ENCODE data around the gene TNFSF15. TPM values are rescaled to one million over a fixed set of nuclear protein-coding genes. Genes with fewer than 3 reads are reported as not detected.

TNFSF15 gene
- total RNA-seq, 4 donors from 2014 or later, result 0.15 to 3.3 TPM; not detected in 2

- Histone ChIP-seq H3K4me1 (no peaks in the 10 kb centered on the region), H3K4me3 (no peak overlapping the region), H3K27me3 (no peaks in the 10 kb centered on the region), H3K9me3 (no peaks in the 10 kb centered on the region), H3K36me3 (no peaks in the 10 kb centered on the region), H3K27ac (no peak overlapping the region)
- intact Hi-C loops (cut with DNase I; ENCODE audit: low total_unique reads), result no loop called here
- DNase-seq, result no peak
- TF ChIP-seq, protein P1, sequence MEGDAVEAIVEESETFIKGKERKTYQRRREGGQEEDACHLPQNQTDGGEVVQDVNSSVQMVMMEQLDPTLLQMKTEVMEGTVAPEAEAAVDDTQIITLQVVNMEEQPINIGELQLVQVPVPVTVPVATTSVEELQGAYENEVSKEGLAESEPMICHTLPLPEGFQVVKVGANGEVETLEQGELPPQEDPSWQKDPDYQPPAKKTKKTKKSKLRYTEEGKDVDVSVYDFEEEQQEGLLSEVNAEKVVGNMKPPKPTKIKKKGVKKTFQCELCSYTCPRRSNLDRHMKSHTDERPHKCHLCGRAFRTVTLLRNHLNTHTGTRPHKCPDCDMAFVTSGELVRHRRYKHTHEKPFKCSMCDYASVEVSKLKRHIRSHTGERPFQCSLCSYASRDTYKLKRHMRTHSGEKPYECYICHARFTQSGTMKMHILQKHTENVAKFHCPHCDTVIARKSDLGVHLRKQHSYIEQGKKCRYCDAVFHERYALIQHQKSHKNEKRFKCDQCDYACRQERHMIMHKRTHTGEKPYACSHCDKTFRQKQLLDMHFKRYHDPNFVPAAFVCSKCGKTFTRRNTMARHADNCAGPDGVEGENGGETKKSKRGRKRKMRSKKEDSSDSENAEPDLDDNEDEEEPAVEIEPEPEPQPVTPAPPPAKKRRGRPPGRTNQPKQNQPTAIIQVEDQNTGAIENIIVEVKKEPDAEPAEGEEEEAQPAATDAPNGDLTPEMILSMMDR (IDR thresholded peaks at IDR 0.05), result no peak
- no peak for TF ChIP-seq POLR2A (IDR thresholded peaks at IDR 0.05)
These were observed 18.3 kb upstream of the TNFSF15 start for GRCh38 chr9:114824110-114824509.

DNA sequence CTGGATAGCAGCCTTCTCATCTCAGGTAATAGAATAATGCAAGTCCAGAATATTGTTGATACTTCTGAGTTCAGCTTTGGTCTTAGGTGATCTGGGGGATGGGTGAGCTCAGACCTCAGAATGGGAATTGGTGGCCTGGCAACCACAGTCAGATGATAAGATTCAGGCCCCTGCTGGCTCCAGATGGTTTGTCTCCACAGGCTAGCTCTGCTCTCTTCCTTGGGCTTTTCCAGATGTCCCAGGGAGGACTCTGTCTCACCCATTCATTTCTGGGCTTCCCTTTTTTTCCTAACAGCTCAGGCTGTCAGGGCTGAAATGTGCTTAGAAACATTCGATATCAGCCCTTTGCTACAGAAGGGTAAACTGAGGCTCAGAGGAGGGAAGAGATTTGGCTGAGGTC, 17.6 kb upstream of the TNFSF15 start:
- DNase-seq, result no peak
- intact Hi-C loops (cut with DNase I; ENCODE audit: low total_unique reads), result no loop called here
- TF ChIP-seq POLR2A (IDR thresholded peaks at IDR 0.05), result no peak
- TF ChIP-seq, protein P1 (IDR thresholded peaks at IDR 0.05), result no peak
- Histone ChIP-seq H3K4me3 (no peak overlapping the region), H3K9me3 (no peaks in the 10 kb centered on the region), H3K4me1 (no peaks in the 10 kb centered on the region), H3K27ac (no peak overlapping the region), H3K27me3 (no peaks in the 10 kb centered on the region), H3K36me3 (no peaks in the 10 kb centered on the region)

DNA sequence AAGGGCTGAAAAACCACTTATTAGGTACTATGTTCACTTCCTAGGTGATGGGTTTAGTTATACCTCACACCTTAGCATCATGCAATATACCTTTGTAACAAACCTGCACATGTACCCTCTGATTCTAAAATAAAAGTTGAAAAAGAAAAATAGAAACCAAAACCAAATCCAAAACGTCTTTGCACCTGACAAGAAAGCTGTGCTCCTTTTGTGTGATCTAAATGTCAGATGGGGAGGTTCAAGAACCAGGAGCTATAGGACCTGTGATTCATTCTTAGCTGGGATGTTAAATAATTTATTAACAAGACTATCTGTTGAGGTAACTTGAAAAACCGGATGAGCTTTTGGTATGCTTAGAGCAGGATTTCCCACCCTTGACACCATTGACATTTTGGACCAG, 16.9 kb upstream of the TNFSF15 start:
- no peak overlapping the region for H3K27ac ChIP-seq
- DNase-seq, result no peak
- no peak overlapping the region for H3K4me3 ChIP-seq
- no peaks in the 10 kb centered on the region for H3K36me3 ChIP-seq
- intact Hi-C loops (cut with DNase I; ENCODE audit: low total_unique reads), result no loop called here
- no peaks in the 10 kb centered on the region for H3K4me1 ChIP-seq
- no peaks in the 10 kb centered on the region for H3K27me3 ChIP-seq
- no peak for TF ChIP-seq POLR2A (IDR thresholded peaks at IDR 0.05)
- TF ChIP-seq, protein P1 (IDR thresholded peaks at IDR 0.05), result no peak
- no peaks in the 10 kb centered on the region for H3K9me3 ChIP-seq

- H3K9me3 ChIP-seq, result no peaks in the 10 kb centered on the region
- no peaks in the 10 kb centered on the region for H3K27me3 ChIP-seq
- no peak overlapping the region for H3K27ac ChIP-seq
- TF ChIP-seq POLR2A (IDR thresholded peaks at IDR 0.05), result no peak
- TF ChIP-seq, protein P1 (IDR thresholded peaks at IDR 0.05), result no peak
- intact Hi-C loops (cut with DNase I; ENCODE audit: low total_unique reads), result no loop called here
- H3K4me1 ChIP-seq, result no peaks in the 10 kb centered on the region
- H3K36me3 ChIP-seq, result no peaks in the 10 kb centered on the region
- H3K4me3 ChIP-seq, result no peak overlapping the region
- DNase-seq, result no peak
These were observed 15.1 kb upstream of the TNFSF15 start for GRCh38 chr9:114820776-114821501.

GRCh38 chr9:114818178-114818577, 12.3 kb upstream of the TNFSF15 start:
- DNase-seq, result no peak
- H3K9me3 ChIP-seq, result no peaks in the 10 kb centered on the region
- H3K27me3 ChIP-seq, result no peaks in the 10 kb centered on the region
- TF ChIP-seq, protein P1 (IDR thresholded peaks at IDR 0.05), result no peak
- TF ChIP-seq POLR2A (IDR thresholded peaks at IDR 0.05), result no peak
- H3K4me3 ChIP-seq, result no peak overlapping the region
- no peaks in the 10 kb centered on the region for H3K36me3 ChIP-seq
- H3K4me1 ChIP-seq, result no peaks in the 10 kb centered on the region
- intact Hi-C loops (cut with DNase I; ENCODE audit: low total_unique reads), result no loop called here
- no peak overlapping the region for H3K27ac ChIP-seq

Data from uterus (tissue), 4 donors.